Panc1 (cell line): ENCODE measurements around the gene TYW1B.

Experiments used
- CTCF ChIP-seq: fragments of 450-650 bp; IDR thresholded peaks from 2 replicates; pipeline ENCODE4 v1.5.1; 2017; ENCODE audit warnings: mild to moderate bottlenecking
- POLR2AphosphoS5 ChIP-seq: IDR thresholded peaks from 2 replicates; pipeline ENCODE4 v1.6.1; 2012; ENCODE audit warnings: mild to moderate bottlenecking, low read depth, low read length, moderate library complexity
- REST ChIP-seq, 2 experiments: IDR thresholded peaks; 2 replicates each; pipeline ENCODE4 v1.6.1; 2011 to 2012; ENCODE audit warnings: low read depth in 2 of 2, control low read depth in 1 of 2, low read length in 1 of 2, mild to moderate bottlenecking in 1 of 2, moderate library complexity in 1 of 2; ENCODE audit not compliant: insufficient read depth in 1 of 2
- SIN3A ChIP-seq: IDR thresholded peaks from 2 replicates; pipeline ENCODE4 v1.6.1; 2012; ENCODE audit warnings: low read depth, mild to moderate bottlenecking, low read length, moderate library complexity, borderline replicate concordance; ENCODE audit not compliant: insufficient read depth
- TCF7L2 ChIP-seq: IDR thresholded peaks from 2 replicates; pipeline ENCODE4 v1.6.1; 2011; ENCODE audit warnings: mild to moderate bottlenecking, low read depth, low read length, inconsistent platforms

- TF ChIP-seq CTCF = no peak
- no peak for TF ChIP-seq REST (IDR thresholded peaks at IDR 0.05; ENCODE audit: insufficient read depth in 1 of 2, low read depth in 2 of 2, low read length in 1 of 2)
- TF ChIP-seq SIN3A = no peak
- TF ChIP-seq POLR2AphosphoS5 = no peak
- TF ChIP-seq TCF7L2 = no peak
Measured at GRCh38 chr7:72674394-72674793, 153.6 kb downstream of the TYW1B start.
